Mesendoderm (in vitro differentiated cells): ENCODE data around the gene ZNF689.

Source experiments
- DNase-seq: peaks from one replicate; pipeline ENCODE4 v3.0.0; 2013
- H2AK5ac ChIP-seq: 2 replicates; pipeline ENCODE4 v1.6.1; 2013; ENCODE audit warnings: low read length, inconsistent platforms
- H2BK120ac ChIP-seq: 2 replicates; pipeline ENCODE4 v1.6.1; 2013; ENCODE audit warnings: low read depth, mild to moderate bottlenecking, low read length, moderate library complexity, mixed read lengths
- H2BK15ac ChIP-seq: replicated peaks from 2 replicates; pipeline ENCODE4 v1.6.1; 2013; ENCODE audit warnings: low read depth, mild to moderate bottlenecking, moderate library complexity
- H2BK5ac ChIP-seq: 2 replicates; pipeline ENCODE4 v1.6.1; 2013; ENCODE audit warnings: low read length, inconsistent platforms
- H3K18ac ChIP-seq: 2 replicates; pipeline ENCODE4 v1.6.1; 2013; ENCODE audit warnings: mild to moderate bottlenecking, low read length, mixed read lengths
- H3K23ac ChIP-seq: one replicate; pipeline ENCODE4 v1.6.1; 2013; ENCODE audit warnings: low read length
- H3K27ac ChIP-seq: 2 replicates; pipeline ENCODE4 v1.5.1; 2013; ENCODE audit warnings: low read depth, mild to moderate bottlenecking, inconsistent platforms, low read length, moderate library complexity
- H3K27me3 ChIP-seq: 2 replicates; pipeline ENCODE4 v1.6.1; 2013; ENCODE audit warnings: low read length, control low read depth, mild to moderate bottlenecking, inconsistent platforms; ENCODE audit not compliant: insufficient read depth, poor library complexity
- H3K36me3 ChIP-seq: 2 replicates; pipeline ENCODE4 v1.6.1; 2013; ENCODE audit warnings: low read length, inconsistent platforms; ENCODE audit not compliant: control insufficient read depth, insufficient read depth
- H3K4ac ChIP-seq: one replicate; pipeline ENCODE4 v1.6.1; 2013; ENCODE audit warnings: low read depth, mild to moderate bottlenecking, low read length, moderate library complexity
- H3K4me1 ChIP-seq: 2 replicates; pipeline ENCODE4 v1.6.1; 2013; ENCODE audit warnings: low read depth, low read length, inconsistent platforms; ENCODE audit not compliant: control insufficient read depth
- H3K4me2 ChIP-seq: 2 replicates; pipeline ENCODE4 v1.6.1; 2013; ENCODE audit warnings: low read length
- H3K4me3 ChIP-seq: 2 replicates; pipeline ENCODE4 v1.5.1; 2013; ENCODE audit warnings: mild to moderate bottlenecking, low read length
- H3K56ac ChIP-seq: one replicate; pipeline ENCODE4 v1.6.1; 2013; ENCODE audit warnings: low read length
- H3K79me1 ChIP-seq: 2 replicates; pipeline ENCODE4 v1.6.1; 2013; ENCODE audit warnings: low read length, inconsistent platforms
- H3K79me2 ChIP-seq: 2 replicates; pipeline ENCODE4 v1.6.1; 2013; ENCODE audit warnings: mild to moderate bottlenecking, low read length; ENCODE audit not compliant: control insufficient read depth, insufficient read depth
- H3K9ac ChIP-seq: 2 replicates; pipeline ENCODE4 v1.6.1; 2013; ENCODE audit warnings: low read length, inconsistent platforms
- H4K5ac ChIP-seq: one replicate; pipeline ENCODE4 v1.6.1; 2013; ENCODE audit warnings: low read length
- H4K8ac ChIP-seq: one replicate; pipeline ENCODE4 v1.6.1; 2013; ENCODE audit warnings: low read depth, mild to moderate bottlenecking, control low read depth, low read length, moderate library complexity
- WGBS: extraction: QIAGEN DNeasy Blood & Tissue Kit; methylation state at CpG from one replicate; pipeline ENCODE4 v1.1.7; 2013; ENCODE audit warnings: low lambda C conversion rate, missing lambda C conversion rate; ENCODE audit not compliant: insufficient coverage; ENCODE audit errors: extremely low coverage; 5-methylcytosine and 5-hydroxymethylcytosine counted together

ZNF689 gene

DNA sequence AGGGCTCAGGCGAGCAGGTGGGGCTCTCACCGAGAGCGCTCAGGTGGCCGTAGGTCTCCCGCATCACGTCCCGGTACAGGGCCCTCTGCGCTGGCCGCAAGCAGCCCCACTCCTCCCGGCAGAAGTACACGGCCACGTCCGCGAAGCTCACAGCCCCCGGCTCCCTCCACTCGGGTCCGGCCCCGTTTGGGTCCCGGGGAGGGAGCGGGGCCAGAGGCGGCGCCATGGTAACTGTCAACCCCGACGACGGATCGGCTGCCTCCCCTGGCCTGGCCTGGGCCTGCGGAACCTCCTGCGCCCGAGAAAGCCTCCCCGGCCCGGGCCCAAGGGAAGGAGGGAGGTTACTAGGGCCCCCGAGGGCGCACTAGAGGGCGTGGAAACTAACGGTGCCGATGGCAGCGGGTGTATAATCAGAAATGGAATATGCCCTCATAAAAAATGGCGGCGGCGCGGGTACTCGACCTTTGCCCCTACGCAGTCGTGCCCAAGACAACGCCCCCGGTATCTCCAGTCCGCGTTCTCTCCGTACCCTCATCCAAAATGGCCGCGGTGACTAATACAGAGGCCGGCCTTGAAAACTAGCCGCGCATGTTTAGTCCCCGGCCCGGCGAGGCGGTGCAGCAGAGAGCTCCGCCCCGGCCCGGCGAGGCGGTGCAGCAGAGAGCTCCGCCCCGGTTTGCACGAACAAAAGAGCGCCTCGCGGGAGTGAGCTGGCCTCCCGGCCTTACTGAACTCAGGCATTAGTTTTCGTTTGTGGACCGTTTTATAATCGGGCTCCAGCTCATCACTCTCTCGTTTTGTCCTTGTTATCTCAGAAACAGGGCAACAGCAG, 52.0 kb downstream of the ZNF689 start, which contains the start of gene ZNF764:
TSS of gene ZNF764 (minus strand) at position 418 of the 832 bp plus-strand sequence. CDS start at position 226, 192 bp downstream.
- Histone ChIP-seq H3K27ac (peak within 1 kb of the TSS; percentile 95), H3K23ac (peak within 1 kb of the TSS; percentile 97), H3K27me3 (no peaks in the 10 kb centered on the region), H3K4me1 (no peaks in the 10 kb centered on the region), H2BK120ac (no peak within 1 kb of the TSS), H3K4me2 (peak within 1 kb of the TSS; percentile 69), H3K79me2 (no peaks in the 10 kb centered on the region), H2BK15ac (no peak within 1 kb of the TSS), H3K79me1 (peaks cover 5% of the 10 kb centered on the region), H3K18ac (peak within 1 kb of the TSS; percentile 86), H3K4ac (peak within 1 kb of the TSS; percentile 64), H3K56ac (peak within 1 kb of the TSS; percentile 90), H3K36me3 (no peaks in the 10 kb centered on the region), H2BK5ac (peak within 1 kb of the TSS; percentile 55), H2AK5ac (peak within 1 kb of the TSS; percentile 67), H3K9ac (peak within 1 kb of the TSS; percentile 92), H4K8ac (peak within 1 kb of the TSS; percentile 77), H3K4me3 (peak within 1 kb of the TSS; percentile 77), H4K5ac (no peak within 1 kb of the TSS)
- WGBS, result no CpG with 5 or more reads among the region's 74 CpGs
- peak; percentile 99 for DNase-seq

DNA sequence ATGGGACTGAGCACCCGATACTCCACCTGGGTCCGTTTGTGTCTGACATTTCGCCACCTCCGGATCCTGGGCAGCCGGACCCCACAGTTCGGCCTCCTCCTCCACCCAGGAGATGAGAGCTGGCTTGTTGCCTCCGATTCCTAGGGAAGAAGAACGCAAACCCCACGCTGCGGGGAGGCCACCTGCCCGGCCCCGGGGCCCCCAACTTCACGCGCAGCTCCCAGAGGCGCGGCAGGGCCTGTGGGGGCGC, 52.6 kb downstream of the ZNF689 start:
- H2AK5ac ChIP-seq, result no peak overlapping the region
- H3K9ac ChIP-seq, result peak overlapping the region; percentile 92
- no peaks in the 10 kb centered on the region for H3K27me3 ChIP-seq
- peak overlapping the region; percentile 97 for H3K23ac ChIP-seq
- WGBS, result no CpG with 5 or more reads among the region's 17 CpGs
- peak overlapping the region; percentile 77 for H4K8ac ChIP-seq
- H2BK5ac ChIP-seq, result no peak overlapping the region
- H2BK15ac ChIP-seq, result no peak overlapping the region
- peak overlapping the region; percentile 86 for H3K18ac ChIP-seq
- DNase-seq, result no peak
- no peak overlapping the region for H4K5ac ChIP-seq
- H3K56ac ChIP-seq, result peak overlapping the region; percentile 90
- peak overlapping the region; percentile 69 for H3K4me2 ChIP-seq
- no peaks in the 10 kb centered on the region for H3K4me1 ChIP-seq
- peak overlapping the region; percentile 77 for H3K4me3 ChIP-seq
- peaks cover 5% of the 10 kb centered on the region for H3K79me1 ChIP-seq
- no peaks in the 10 kb centered on the region for H3K36me3 ChIP-seq
- no peaks in the 10 kb centered on the region for H3K79me2 ChIP-seq
- H3K27ac ChIP-seq, result peak overlapping the region; percentile 95
- peak overlapping the region; percentile 46 for H3K4ac ChIP-seq
- no peak overlapping the region for H2BK120ac ChIP-seq

DNA sequence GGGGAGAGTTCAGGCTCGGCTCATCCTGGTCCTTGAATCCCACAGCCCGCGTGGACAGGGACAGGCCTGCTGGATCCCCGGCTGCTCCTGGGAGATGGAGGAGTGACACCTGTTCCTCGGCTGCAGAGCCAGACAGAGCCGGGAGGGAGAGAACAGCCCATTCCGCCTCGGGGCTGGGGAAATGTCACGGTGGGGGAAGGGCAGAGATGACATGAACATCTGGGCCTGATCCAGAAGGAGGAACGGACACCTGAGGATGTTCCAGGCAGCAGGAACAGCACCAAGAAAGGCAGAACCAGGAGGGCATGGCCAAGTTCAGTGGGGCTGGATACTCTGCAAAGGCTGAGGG, 54.1 kb downstream of the ZNF689 start:
- H2BK15ac ChIP-seq, result no peak overlapping the region
- H3K27me3 ChIP-seq, result no peaks in the 10 kb centered on the region
- no peak overlapping the region for H2BK120ac ChIP-seq
- H3K27ac ChIP-seq, result no peak overlapping the region
- no peak overlapping the region for H3K4me2 ChIP-seq
- H3K23ac ChIP-seq, result no peak overlapping the region
- no CpG with 5 or more reads among the region's 10 CpGs for WGBS
- H4K5ac ChIP-seq, result no peak overlapping the region
- H3K4ac ChIP-seq, result no peak overlapping the region
- no peak overlapping the region for H3K4me3 ChIP-seq
- H3K79me1 ChIP-seq, result peaks cover 5% of the 10 kb centered on the region
- DNase-seq, result no peak
- no peaks in the 10 kb centered on the region for H3K79me2 ChIP-seq
- H4K8ac ChIP-seq, result no peak overlapping the region
- H3K36me3 ChIP-seq, result no peaks in the 10 kb centered on the region
- H3K56ac ChIP-seq, result peak overlapping the region; percentile 17
- H3K18ac ChIP-seq, result no peak overlapping the region
- no peak overlapping the region for H3K9ac ChIP-seq
- H2BK5ac ChIP-seq, result no peak overlapping the region
- no peak overlapping the region for H2AK5ac ChIP-seq
- H3K4me1 ChIP-seq, result no peaks in the 10 kb centered on the region

GRCh38 chr16:30555315-30556124, 54.7 kb downstream of the ZNF689 start:
- Histone ChIP-seq H3K56ac (no peak overlapping the region), H4K5ac (no peak overlapping the region), H2AK5ac (no peak overlapping the region), H3K18ac (no peak overlapping the region), H3K23ac (no peak overlapping the region), H3K4ac (no peak overlapping the region), H3K79me2 (no peaks in the 10 kb centered on the region), H2BK5ac (no peak overlapping the region), H3K4me3 (no peak overlapping the region), H2BK15ac (no peak overlapping the region), H3K36me3 (no peaks in the 10 kb centered on the region), H4K8ac (no peak overlapping the region), H3K27me3 (no peaks in the 10 kb centered on the region), H2BK120ac (no peak overlapping the region), H3K4me1 (no peaks in the 10 kb centered on the region), H3K4me2 (no peak overlapping the region), H3K27ac (no peak overlapping the region), H3K79me1 (peaks cover 5% of the 10 kb centered on the region), H3K9ac (no peak overlapping the region)
- no CpG with 5 or more reads among the region's 69 CpGs for WGBS
- no peak for DNase-seq

DNA sequence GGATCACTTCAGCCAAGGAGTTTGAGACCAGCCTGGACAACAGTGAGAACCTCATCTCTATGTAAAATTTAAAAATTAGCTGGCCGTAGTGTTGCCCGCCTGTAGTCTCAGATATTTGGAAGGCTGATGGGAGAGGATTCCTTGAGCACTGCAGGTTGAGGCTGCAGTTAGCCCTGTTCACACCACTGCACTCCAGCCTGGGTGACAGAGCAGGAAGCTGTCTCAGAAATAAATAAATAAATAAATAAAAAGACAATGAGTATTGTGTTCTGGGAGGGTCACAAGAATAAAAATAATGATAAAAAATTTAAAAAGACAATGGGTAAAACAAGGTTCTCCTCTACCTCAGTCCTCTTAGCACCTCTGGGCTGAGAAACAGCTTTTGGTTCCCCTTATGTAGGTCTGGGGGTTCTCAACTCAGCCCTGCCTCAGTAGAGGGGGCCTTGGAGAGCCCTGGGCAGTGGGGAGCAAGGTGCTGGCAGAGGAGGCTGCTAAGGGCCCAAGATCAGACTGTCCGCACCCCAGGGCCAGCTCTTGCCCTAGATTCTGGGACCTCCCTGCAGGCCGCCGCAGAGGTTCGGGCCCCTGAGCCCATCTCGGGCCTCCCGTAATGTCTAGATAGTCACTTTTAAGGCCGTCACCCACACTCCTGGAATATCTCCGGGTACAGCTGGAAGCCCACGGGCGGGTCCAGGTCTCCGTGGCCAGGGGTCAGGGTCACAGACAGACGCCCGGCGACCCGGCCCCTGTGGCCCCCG, 55.5 kb downstream of the ZNF689 start:
- no peak overlapping the region for H2BK5ac ChIP-seq
- no peak overlapping the region for H3K18ac ChIP-seq
- H4K8ac ChIP-seq, result no peak overlapping the region
- no peak overlapping the region for H3K4me3 ChIP-seq
- no peaks in the 10 kb centered on the region for H3K27me3 ChIP-seq
- no peak overlapping the region for H3K27ac ChIP-seq
- H3K79me2 ChIP-seq, result no peaks in the 10 kb centered on the region
- no peak for DNase-seq
- no peak overlapping the region for H3K4me2 ChIP-seq
- no peak overlapping the region for H2BK15ac ChIP-seq
- no peaks in the 10 kb centered on the region for H3K4me1 ChIP-seq
- no peak overlapping the region for H2BK120ac ChIP-seq
- H3K4ac ChIP-seq, result no peak overlapping the region
- H3K56ac ChIP-seq, result no peak overlapping the region
- H4K5ac ChIP-seq, result no peak overlapping the region
- no peaks in the 10 kb centered on the region for H3K36me3 ChIP-seq
- peaks cover 5% of the 10 kb centered on the region for H3K79me1 ChIP-seq
- no peak overlapping the region for H2AK5ac ChIP-seq
- no CpG with 5 or more reads among the region's 18 CpGs for WGBS
- H3K9ac ChIP-seq, result no peak overlapping the region
- no peak overlapping the region for H3K23ac ChIP-seq
